SK-N-MC (cell line): Measurements from ENCODE around the gene SLC6A9.

ENCODE experiments used
- EZH2 ChIP-seq: fragments of 200-600 bp; sonication (generic); IDR thresholded peaks from one replicate; pipeline ENCODE4 v1.6.1; 2017; ENCODE audit warnings: antibody characterized with exemption
- POLR2AphosphoS5 ChIP-seq: IDR thresholded peaks from 2 replicates; pipeline ENCODE4 v1.6.1; 2012; ENCODE audit warnings: mild to moderate bottlenecking, low read depth, low read length, borderline replicate concordance

- TF ChIP-seq EZH2, result no peak
- no peak for TF ChIP-seq POLR2AphosphoS5
These were observed 18.6 kb upstream of the SLC6A9 start for GRCh38 chr1:44049839-44050238.
